ENCODE data around the gene MAT2A.
A peak's percentile ranks its signal among the peaks of the same experiment; 100 is the strongest.

The MAT2A gene

DNA sequence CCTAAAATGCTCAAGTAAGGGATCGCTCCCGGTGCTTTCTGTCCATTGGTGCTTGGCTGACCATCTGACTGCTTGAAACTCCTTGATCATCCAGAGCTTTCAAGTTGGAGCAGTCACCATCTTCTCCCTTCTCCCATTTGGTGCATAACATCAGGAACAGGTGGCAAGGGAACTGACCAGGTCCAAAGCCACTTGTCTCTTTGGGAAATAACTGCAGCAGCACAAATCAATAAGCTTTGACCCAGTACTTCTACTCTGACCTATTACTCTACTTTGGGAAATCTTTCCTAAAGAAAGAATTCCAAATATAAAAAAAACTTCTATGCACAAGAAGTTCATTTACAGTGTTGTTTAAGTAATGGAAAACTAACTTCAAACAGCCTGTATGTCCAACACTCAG lies 10.6 kb upstream of the MAT2A start:
- Histone ChIP-seq H3K9me3 (no peaks in the 10 kb centered on the region), H3K4me3 (ENCODE audit: low read depth, low read length) (no peak overlapping the region), H3K27me3 (no peaks in the 10 kb centered on the region), H3K4me1 (peaks cover 12% of the 10 kb centered on the region), H3K36me3 (no peaks in the 10 kb centered on the region)
- no peak for DNase-seq
- TF ChIP-seq CTCF (IDR thresholded peaks at IDR 0.05; ENCODE audit: low read depth, low read length): no peak

DNA sequence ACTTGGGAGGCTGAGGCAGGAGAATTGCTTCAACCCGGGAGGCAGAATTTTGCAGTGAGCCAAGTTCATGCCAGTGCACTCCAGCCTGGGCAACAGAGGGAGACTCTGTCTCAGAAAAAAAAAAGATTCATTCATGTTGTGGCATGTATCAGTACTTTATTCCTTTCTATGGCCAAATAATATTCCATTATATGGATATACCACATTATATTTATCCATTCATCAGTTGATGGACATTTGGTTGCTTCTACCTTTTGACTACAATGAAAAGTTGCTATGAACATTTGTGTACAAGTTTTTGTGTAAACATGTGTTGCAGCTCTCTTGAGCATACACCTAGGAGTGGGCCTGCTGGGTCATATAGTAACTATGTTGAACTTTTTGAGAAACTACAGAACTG lies 9.2 kb upstream of the MAT2A start:
- TF ChIP-seq CTCF (IDR thresholded peaks at IDR 0.05; ENCODE audit: low read depth, low read length): no peak
- peaks cover 9% of the 10 kb centered on the region for H3K4me1 ChIP-seq
- no peak for DNase-seq
- no peaks in the 10 kb centered on the region for H3K9me3 ChIP-seq
- no peaks in the 10 kb centered on the region for H3K27me3 ChIP-seq
- H3K36me3 ChIP-seq: no peaks in the 10 kb centered on the region
- no peak overlapping the region for H3K4me3 ChIP-seq (ENCODE audit: low read depth, low read length)

- Histone ChIP-seq H3K9me3 (no peaks in the 10 kb centered on the region), H3K27me3 (no peaks in the 10 kb centered on the region), H3K4me1 (peaks cover 3% of the 10 kb centered on the region; the same call in 1 of the 2 replicates), H3K4me3 (ENCODE audit: low read depth, low read length) (no peak overlapping the region), H3K36me3 (no peaks in the 10 kb centered on the region)
- no peak for TF ChIP-seq CTCF (IDR thresholded peaks at IDR 0.05; ENCODE audit: low read depth, low read length)
- DNase-seq: no peak
Observed at GRCh38 chr2:85531589-85531988, 7.4 kb upstream of the MAT2A start.

GRCh38 chr2:85534099-85534498 lies 4.9 kb upstream of the MAT2A start:
- H3K4me3 ChIP-seq (ENCODE audit: low read depth, low read length): no peak overlapping the region
- peaks cover 3% of the 10 kb centered on the region; the same call in 1 of the 2 replicates for H3K4me1 ChIP-seq
- no peak for DNase-seq
- no peaks in the 10 kb centered on the region for H3K9me3 ChIP-seq
- peaks cover under 1% of the 10 kb centered on the region for H3K36me3 ChIP-seq
- no peaks in the 10 kb centered on the region for H3K27me3 ChIP-seq
- TF ChIP-seq CTCF (IDR thresholded peaks at IDR 0.05; ENCODE audit: low read depth, low read length): no peak

GRCh38 chr2:85534881-85535280 lies 4.1 kb upstream of the MAT2A start:
- H3K27me3 ChIP-seq: no peaks in the 10 kb centered on the region
- DNase-seq: no peak
- peaks cover 3% of the 10 kb centered on the region; the same call in 1 of the 2 replicates for H3K4me1 ChIP-seq
- H3K4me3 ChIP-seq (ENCODE audit: low read depth, low read length): no peak overlapping the region
- no peak for TF ChIP-seq CTCF (IDR thresholded peaks at IDR 0.05; ENCODE audit: low read depth, low read length)
- peaks cover 9% of the 10 kb centered on the region for H3K36me3 ChIP-seq
- H3K9me3 ChIP-seq: no peaks in the 10 kb centered on the region

DNA sequence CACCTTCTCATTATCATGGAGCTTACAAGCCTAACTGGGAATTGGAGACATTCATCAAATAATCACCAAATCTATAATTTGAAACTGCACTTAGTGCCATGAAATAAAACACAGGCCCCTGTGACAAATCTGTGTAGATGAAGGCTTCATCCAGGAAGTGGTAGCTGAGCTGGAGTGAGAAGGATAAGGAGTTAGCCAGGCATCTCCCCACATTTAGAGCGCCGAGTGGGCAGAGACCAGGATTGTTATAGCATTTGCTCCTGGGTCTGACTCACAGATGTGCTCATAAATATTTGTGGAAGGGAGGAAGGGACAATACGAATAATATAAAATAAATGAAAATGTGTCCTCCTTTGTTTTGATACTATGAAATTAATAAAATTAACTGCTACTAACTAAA lies 2.5 kb upstream of the MAT2A start:
- Histone ChIP-seq H3K27me3 (no peaks in the 10 kb centered on the region), H3K9me3 (no peaks in the 10 kb centered on the region), H3K4me1 (peaks cover 3% of the 10 kb centered on the region; the same call in 1 of the 2 replicates), H3K36me3 (peaks cover 25% of the 10 kb centered on the region), H3K4me3 (ENCODE audit: low read depth, low read length) (peak overlapping the region; percentile 91)
- TF ChIP-seq CTCF (IDR thresholded peaks at IDR 0.05; ENCODE audit: low read depth, low read length): no peak
- DNase-seq: peak; percentile 39
